ENCODE results near the gene CPXM1. TPM values are rescaled to one million over a fixed set of nuclear protein-coding genes. Genes with fewer than 3 reads are reported as not detected.

Gene CPXM1
- total RNA-seq, 2 donors from 2014 or later = 80.1 to 106 TPM

- no peaks in the 10 kb centered on the region for H3K4me1 ChIP-seq (ENCODE audit: control insufficient read depth, insufficient read depth, low read length)
- H3K36me3 ChIP-seq (ENCODE audit: control insufficient read depth, insufficient read depth, low read length) = peaks cover 3% of the 10 kb centered on the region
- peak within 1 kb of the TSS; percentile 67 for H3K9ac ChIP-seq (ENCODE audit: extremely low read depth, low read length, poor library complexity, severe bottlenecking)
- peaks cover 12% of the 10 kb centered on the region for H3K27me3 Mint-ChIP-seq (ENCODE audit: insufficient read depth)
- H3K9me3 ChIP-seq (ENCODE audit: control insufficient read depth, low read length) = no peaks in the 10 kb centered on the region
- peak within 1 kb of the TSS; percentile 46 for H3K27ac Mint-ChIP-seq
- H3K27me3 ChIP-seq (ENCODE audit: control insufficient read depth, insufficient read depth, low read length, poor library complexity, severe bottlenecking) = no peaks in the 10 kb centered on the region
- TF ChIP-seq, protein P1, sequence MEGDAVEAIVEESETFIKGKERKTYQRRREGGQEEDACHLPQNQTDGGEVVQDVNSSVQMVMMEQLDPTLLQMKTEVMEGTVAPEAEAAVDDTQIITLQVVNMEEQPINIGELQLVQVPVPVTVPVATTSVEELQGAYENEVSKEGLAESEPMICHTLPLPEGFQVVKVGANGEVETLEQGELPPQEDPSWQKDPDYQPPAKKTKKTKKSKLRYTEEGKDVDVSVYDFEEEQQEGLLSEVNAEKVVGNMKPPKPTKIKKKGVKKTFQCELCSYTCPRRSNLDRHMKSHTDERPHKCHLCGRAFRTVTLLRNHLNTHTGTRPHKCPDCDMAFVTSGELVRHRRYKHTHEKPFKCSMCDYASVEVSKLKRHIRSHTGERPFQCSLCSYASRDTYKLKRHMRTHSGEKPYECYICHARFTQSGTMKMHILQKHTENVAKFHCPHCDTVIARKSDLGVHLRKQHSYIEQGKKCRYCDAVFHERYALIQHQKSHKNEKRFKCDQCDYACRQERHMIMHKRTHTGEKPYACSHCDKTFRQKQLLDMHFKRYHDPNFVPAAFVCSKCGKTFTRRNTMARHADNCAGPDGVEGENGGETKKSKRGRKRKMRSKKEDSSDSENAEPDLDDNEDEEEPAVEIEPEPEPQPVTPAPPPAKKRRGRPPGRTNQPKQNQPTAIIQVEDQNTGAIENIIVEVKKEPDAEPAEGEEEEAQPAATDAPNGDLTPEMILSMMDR (conservative IDR thresholded peaks at IDR 0.05) = no peak
- H3K27ac ChIP-seq (ENCODE audit: low read depth, low read length) = no peak within 1 kb of the TSS
- DNase-seq = peak; percentile 95
- 0 to 22% methylated on average over 13 to 98 of the region's 98 CpGs for WGBS, 2 experiments (ENCODE audit: insufficient coverage in 1 of 2, insufficient read length in 1 of 2)
- H3K9me3 Mint-ChIP-seq = no peaks in the 10 kb centered on the region
- no peaks in the 10 kb centered on the region for H3K4me1 Mint-ChIP-seq
- H3K4me3 Mint-ChIP-seq = peak within 1 kb of the TSS; percentile 76
- peaks cover 31% of the 10 kb centered on the region for H3K36me3 Mint-ChIP-seq (ENCODE audit: low read depth)
- peak within 1 kb of the TSS; percentile 89 for H3K4me3 ChIP-seq (ENCODE audit: low read length)
These were observed 39.9 kb upstream of the CPXM1 start, which contains the start of the genes PCED1A and VPS16 for GRCh38 chr20:2840138-2840966. Gene PCED1A (minus strand): TSS chr20:2840655. CDS start chr20:2839912, 743 bp downstream. Gene VPS16 (plus strand): TSS chr20:2840745. CDS start chr20:2840775, 30 bp downstream.

GRCh38 chr20:2839732-2840137 lies 39.3 kb upstream of the CPXM1 start:
- TF ChIP-seq, protein P1 (conservative IDR thresholded peaks at IDR 0.05) = no peak
- H3K27ac Mint-ChIP-seq = no peak overlapping the region

GRCh38 chr20:2838847-2839671 lies 38.6 kb upstream of the CPXM1 start:
- H3K9ac ChIP-seq (ENCODE audit: extremely low read depth, low read length, poor library complexity, severe bottlenecking) = no peak overlapping the region

More at GRCh38 chr20:2839732-2840137, 39.3 kb upstream of the CPXM1 start:
- no peak overlapping the region for H3K27ac ChIP-seq (ENCODE audit: low read depth, low read length)
- H3K27me3 Mint-ChIP-seq (ENCODE audit: insufficient read depth) = peaks cover 12% of the 10 kb centered on the region
- no peak overlapping the region for H3K9ac ChIP-seq (ENCODE audit: extremely low read depth, low read length, poor library complexity, severe bottlenecking)
- H3K27me3 ChIP-seq (ENCODE audit: control insufficient read depth, insufficient read depth, low read length, poor library complexity, severe bottlenecking) = no peaks in the 10 kb centered on the region
- H3K9me3 Mint-ChIP-seq = no peaks in the 10 kb centered on the region
- H3K36me3 ChIP-seq (ENCODE audit: control insufficient read depth, insufficient read depth, low read length) = peaks cover 5% of the 10 kb centered on the region
- 94% methylated on average over 15 to 21 of the region's 21 CpGs for WGBS, 2 experiments (ENCODE audit: insufficient coverage in 1 of 2, insufficient read length in 1 of 2)
- no peaks in the 10 kb centered on the region for H3K4me1 ChIP-seq (ENCODE audit: control insufficient read depth, insufficient read depth, low read length)
- no peak for DNase-seq
- H3K4me1 Mint-ChIP-seq = no peaks in the 10 kb centered on the region
- H3K4me3 ChIP-seq (ENCODE audit: low read length) = peak overlapping the region; percentile 89
- H3K4me3 Mint-ChIP-seq = peak overlapping the region; percentile 76
- no peaks in the 10 kb centered on the region for H3K9me3 ChIP-seq (ENCODE audit: control insufficient read depth, low read length)
- peaks cover 37% of the 10 kb centered on the region for H3K36me3 Mint-ChIP-seq (ENCODE audit: low read depth)

More at GRCh38 chr20:2838847-2839671, 38.6 kb upstream of the CPXM1 start:
- DNase-seq = no peak
- Histone ChIP-seq H3K4me3 (ENCODE audit: low read length) (peak overlapping the region; percentile 89), H3K27ac (ENCODE audit: low read depth, low read length) (no peak overlapping the region), H3K27me3 (ENCODE audit: control insufficient read depth, insufficient read depth, low read length, poor library complexity, severe bottlenecking) (no peaks in the 10 kb centered on the region), H3K4me1 (ENCODE audit: control insufficient read depth, insufficient read depth, low read length) (no peaks in the 10 kb centered on the region), H3K36me3 (ENCODE audit: control insufficient read depth, insufficient read depth, low read length) (peaks cover 5% of the 10 kb centered on the region), H3K9me3 (ENCODE audit: control insufficient read depth, low read length) (no peaks in the 10 kb centered on the region)
- peak overlapping the region; percentile 76 for H3K4me3 Mint-ChIP-seq
- TF ChIP-seq, protein P1 (conservative IDR thresholded peaks at IDR 0.05) = no peak
- peaks cover 12% of the 10 kb centered on the region for H3K27me3 Mint-ChIP-seq (ENCODE audit: insufficient read depth)
- no peaks in the 10 kb centered on the region for H3K4me1 Mint-ChIP-seq
- no peak overlapping the region for H3K27ac Mint-ChIP-seq
- H3K36me3 Mint-ChIP-seq (ENCODE audit: low read depth) = peaks cover 41% of the 10 kb centered on the region
- WGBS, 2 experiments (ENCODE audit: insufficient coverage in 1 of 2, insufficient read length in 1 of 2) = 95 to 97% methylated on average over 6 to 15 of the region's 15 CpGs
- no peaks in the 10 kb centered on the region for H3K9me3 Mint-ChIP-seq

All from endodermal cell (in vitro differentiated cells).